Activated T-cell treated with anti-CD3 and anti-CD28 coated beads, Interleukin-2, amount 50 U/mL, for 24 hours (primary cell): Measurements from ENCODE around the gene ZBTB16.

Experiments
- DNase-seq: peaks from one replicate; pipeline ENCODE4 v3.0.0-alpha.2; 2020
- H3K27ac Mint-ChIP-seq: 2 replicates; pipeline ENCODE4 v1.8.0; 2020; ENCODE audit warnings: mild to moderate bottlenecking, mixed read lengths
- H3K27me3 Mint-ChIP-seq: 2 replicates; pipeline ENCODE4 v1.8.0; 2020; ENCODE audit warnings: mixed read lengths
- H3K36me3 Mint-ChIP-seq: 2 replicates; pipeline ENCODE4 v1.8.0; 2020; ENCODE audit warnings: low read depth, mixed read lengths
- H3K4me1 Mint-ChIP-seq: 2 replicates; pipeline ENCODE4 v1.8.0; 2020; ENCODE audit warnings: low read depth, mixed read lengths
- H3K4me3 Mint-ChIP-seq: 2 replicates; pipeline ENCODE4 v1.8.0; 2020; ENCODE audit warnings: mild to moderate bottlenecking, moderate library complexity, mixed read lengths
- H3K9me3 Mint-ChIP-seq: 2 replicates; pipeline ENCODE4 v1.8.0; 2020; ENCODE audit warnings: mixed read lengths

ZBTB16 gene

GRCh38 chr11:114079511-114080065 is 20.1 kb downstream of the ZBTB16 start:
- Mint-ChIP-seq H3K27ac (peak overlapping the region; percentile 83), H3K4me3 (no peak overlapping the region), H3K27me3 (peaks cover 3% of the 10 kb centered on the region), H3K36me3 (no peaks in the 10 kb centered on the region), H3K4me1 (peaks cover 69% of the 10 kb centered on the region), H3K9me3 (no peaks in the 10 kb centered on the region)
- no peak for DNase-seq

- H3K27me3 Mint-ChIP-seq: peaks cover 5% of the 10 kb centered on the region
- H3K36me3 Mint-ChIP-seq: no peaks in the 10 kb centered on the region
- DNase-seq: no peak
- H3K4me1 Mint-ChIP-seq: peaks cover 67% of the 10 kb centered on the region
- H3K4me3 Mint-ChIP-seq: no peak overlapping the region
- peak overlapping the region; percentile 83 for H3K27ac Mint-ChIP-seq
- no peaks in the 10 kb centered on the region for H3K9me3 Mint-ChIP-seq
These were observed 20.7 kb downstream of the ZBTB16 start for GRCh38 chr11:114080219-114080618.

DNA sequence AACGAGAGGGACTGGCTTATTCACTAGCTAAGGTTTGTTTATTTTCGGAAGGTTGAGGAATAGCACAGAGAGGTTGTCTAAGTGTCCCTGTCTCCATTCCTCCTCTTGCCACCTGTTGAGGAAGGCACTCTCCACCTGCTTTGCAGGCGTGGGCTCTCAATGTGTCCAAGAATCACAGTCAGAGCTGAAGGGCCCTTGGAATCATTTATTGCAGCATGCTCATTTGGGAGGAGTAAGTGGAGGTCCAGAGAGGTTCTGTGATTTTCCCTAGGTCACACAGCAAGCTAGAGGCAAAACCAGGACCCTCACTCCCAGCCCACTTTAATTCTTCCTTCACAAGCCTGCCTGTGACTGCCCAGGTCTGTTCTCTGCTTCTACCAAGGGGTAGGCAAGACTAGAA is 21.3 kb downstream of the ZBTB16 start:
- Mint-ChIP-seq H3K9me3 (no peaks in the 10 kb centered on the region), H3K36me3 (no peaks in the 10 kb centered on the region), H3K27ac (peak overlapping the region; percentile 72), H3K4me1 (peaks cover 66% of the 10 kb centered on the region), H3K27me3 (peaks cover 5% of the 10 kb centered on the region), H3K4me3 (no peak overlapping the region)
- DNase-seq: no peak

- Mint-ChIP-seq H3K27me3 (peaks cover 5% of the 10 kb centered on the region), H3K36me3 (no peaks in the 10 kb centered on the region), H3K27ac (peak overlapping the region; percentile 5), H3K4me1 (peaks cover 58% of the 10 kb centered on the region), H3K4me3 (no peak overlapping the region), H3K9me3 (no peaks in the 10 kb centered on the region)
- no peak for DNase-seq
These were observed 22.3 kb downstream of the ZBTB16 start for GRCh38 chr11:114081641-114082414.

DNA sequence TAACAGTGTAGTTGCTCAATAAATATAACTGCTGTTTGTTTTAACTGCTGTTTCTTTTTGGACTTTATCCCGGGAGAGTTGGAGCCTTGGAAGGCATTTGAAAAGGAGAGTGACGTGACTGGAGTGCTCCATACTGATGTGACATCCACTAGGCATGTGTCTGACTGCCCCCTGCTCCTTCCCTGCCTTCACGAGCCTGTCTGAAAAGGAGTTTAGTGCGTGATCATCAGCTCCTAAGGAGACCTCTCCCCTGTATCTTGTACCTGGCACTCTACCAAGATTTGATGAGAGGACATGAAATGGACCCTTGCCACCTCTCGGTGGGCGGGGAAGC is 22.9 kb downstream of the ZBTB16 start:
- H3K36me3 Mint-ChIP-seq: no peaks in the 10 kb centered on the region
- H3K27ac Mint-ChIP-seq: no peak overlapping the region
- no peaks in the 10 kb centered on the region for H3K9me3 Mint-ChIP-seq
- H3K4me1 Mint-ChIP-seq: peaks cover 58% of the 10 kb centered on the region
- H3K4me3 Mint-ChIP-seq: no peak overlapping the region
- H3K27me3 Mint-ChIP-seq: peaks cover 5% of the 10 kb centered on the region
- DNase-seq: no peak

DNA sequence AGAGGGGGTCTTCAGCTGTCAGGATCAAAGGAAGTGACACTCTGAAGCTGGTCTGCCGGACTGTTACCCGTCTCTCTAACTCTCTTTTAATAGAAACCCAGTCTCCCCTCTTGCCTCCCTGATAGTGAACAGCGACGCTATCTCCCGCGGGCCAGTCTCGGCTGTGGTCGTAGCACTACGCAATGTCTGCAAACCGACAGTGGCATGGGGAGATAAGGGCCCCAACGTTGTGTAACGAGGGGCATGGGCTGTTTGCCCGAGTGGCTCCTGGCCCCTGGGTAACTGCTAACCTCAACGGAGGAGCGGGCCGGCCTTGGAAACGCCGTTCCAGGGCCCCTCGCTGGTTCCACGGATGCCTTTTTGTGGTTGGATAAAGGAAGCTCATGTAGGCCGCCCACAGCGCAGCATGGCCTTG is 23.3 kb downstream of the ZBTB16 start:
- Mint-ChIP-seq H3K27ac (no peak overlapping the region), H3K9me3 (no peaks in the 10 kb centered on the region), H3K27me3 (peaks cover 5% of the 10 kb centered on the region), H3K4me3 (no peak overlapping the region), H3K4me1 (peaks cover 55% of the 10 kb centered on the region), H3K36me3 (no peaks in the 10 kb centered on the region)
- no peak for DNase-seq

DNA sequence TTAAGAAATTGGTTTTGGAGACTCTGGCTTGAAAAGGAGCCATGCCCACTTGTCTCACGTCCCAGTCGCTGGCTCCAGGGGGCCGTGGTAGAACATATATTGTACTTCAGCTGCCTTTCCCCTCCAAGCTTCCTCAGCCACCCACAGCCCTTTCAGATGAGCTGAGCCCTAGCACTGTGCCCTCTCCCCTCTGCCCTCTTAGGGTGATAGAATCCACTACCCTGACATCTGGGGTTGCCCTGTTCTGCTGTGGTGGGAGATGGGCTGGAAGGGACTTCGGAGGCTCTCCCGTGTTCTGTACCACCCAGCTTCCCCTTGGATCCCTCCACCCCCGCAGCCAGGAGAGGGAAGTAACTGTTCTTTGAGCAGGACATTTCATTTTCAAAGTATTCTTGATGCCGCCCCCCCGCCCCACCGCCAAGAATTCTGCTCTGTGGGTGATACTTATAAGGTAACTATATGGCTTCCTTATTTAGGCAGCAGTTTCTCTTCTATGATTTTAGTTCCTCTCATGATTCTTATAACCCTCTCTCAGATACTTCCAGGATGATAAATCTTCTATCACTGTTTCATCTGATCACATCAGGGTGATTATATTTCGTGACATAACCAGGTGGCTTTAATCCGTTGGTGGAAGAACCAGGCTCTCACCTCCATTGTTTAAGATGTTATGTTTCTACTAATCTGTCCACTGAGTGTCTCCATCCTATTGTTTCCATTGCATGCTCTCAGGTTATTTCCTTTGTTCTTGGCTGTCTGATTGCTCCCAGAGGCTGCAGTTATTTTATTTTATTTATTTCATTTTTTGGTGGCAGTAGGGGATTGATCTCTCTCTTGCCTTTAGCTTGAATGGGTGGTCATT is 24.1 kb downstream of the ZBTB16 start:
- Mint-ChIP-seq H3K9me3 (no peaks in the 10 kb centered on the region), H3K27me3 (peaks cover 5% of the 10 kb centered on the region), H3K4me1 (peaks cover 46% of the 10 kb centered on the region), H3K27ac (no peak overlapping the region), H3K36me3 (no peaks in the 10 kb centered on the region), H3K4me3 (no peak overlapping the region)
- no peak for DNase-seq

- no peaks in the 10 kb centered on the region for H3K9me3 Mint-ChIP-seq
- H3K4me3 Mint-ChIP-seq: no peak overlapping the region
- H3K4me1 Mint-ChIP-seq: peaks cover 45% of the 10 kb centered on the region
- peaks cover 5% of the 10 kb centered on the region for H3K27me3 Mint-ChIP-seq
- no peak for DNase-seq
- H3K27ac Mint-ChIP-seq: no peak overlapping the region
- no peaks in the 10 kb centered on the region for H3K36me3 Mint-ChIP-seq
These were observed 24.9 kb downstream of the ZBTB16 start for GRCh38 chr11:114084414-114084813.

DNA sequence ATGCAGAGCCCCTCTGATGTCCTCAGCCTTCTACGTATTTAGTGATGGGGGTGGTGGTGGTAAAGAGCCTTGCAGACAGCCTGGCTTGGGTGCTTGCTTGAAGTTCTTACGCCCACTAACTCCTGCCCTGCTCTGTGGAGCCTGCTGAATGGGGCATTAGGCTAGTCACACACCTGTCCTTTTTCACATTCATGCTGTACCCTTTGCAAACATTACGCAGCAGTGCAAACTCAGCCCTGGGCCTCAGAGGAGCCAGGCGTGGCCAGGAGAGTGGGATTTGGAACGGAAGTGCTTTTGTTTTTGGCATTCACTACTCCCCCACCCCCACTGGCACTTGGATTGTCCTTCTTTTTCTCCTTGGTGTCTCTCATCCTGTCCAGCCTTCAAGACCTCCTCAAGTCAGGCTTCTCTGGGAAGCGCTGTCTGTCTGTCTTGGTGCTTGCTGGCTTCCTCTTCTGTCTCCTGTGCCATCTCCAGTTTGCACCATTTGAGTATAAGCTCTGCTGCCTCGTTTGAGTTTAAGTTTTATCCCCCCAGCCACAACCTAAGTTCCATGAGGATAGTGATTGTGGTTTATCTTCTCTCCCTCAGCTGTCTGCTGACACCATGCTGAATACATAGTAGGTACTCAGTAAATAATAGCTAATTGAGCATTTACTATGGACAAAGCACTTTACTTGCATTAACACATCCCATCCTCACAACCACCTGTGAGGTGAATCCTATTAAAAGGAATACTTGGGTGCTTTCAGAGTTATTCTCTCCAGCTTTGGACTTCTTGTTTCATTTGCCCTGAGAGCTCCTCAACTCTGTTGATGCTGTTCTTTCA is 26.7 kb downstream of the ZBTB16 start:
- no peaks in the 10 kb centered on the region for H3K36me3 Mint-ChIP-seq
- peaks cover 29% of the 10 kb centered on the region for H3K4me1 Mint-ChIP-seq
- peaks cover 5% of the 10 kb centered on the region for H3K27me3 Mint-ChIP-seq
- no peak overlapping the region for H3K27ac Mint-ChIP-seq
- DNase-seq: peak; percentile 15
- no peaks in the 10 kb centered on the region for H3K9me3 Mint-ChIP-seq
- H3K4me3 Mint-ChIP-seq: no peak overlapping the region

DNA sequence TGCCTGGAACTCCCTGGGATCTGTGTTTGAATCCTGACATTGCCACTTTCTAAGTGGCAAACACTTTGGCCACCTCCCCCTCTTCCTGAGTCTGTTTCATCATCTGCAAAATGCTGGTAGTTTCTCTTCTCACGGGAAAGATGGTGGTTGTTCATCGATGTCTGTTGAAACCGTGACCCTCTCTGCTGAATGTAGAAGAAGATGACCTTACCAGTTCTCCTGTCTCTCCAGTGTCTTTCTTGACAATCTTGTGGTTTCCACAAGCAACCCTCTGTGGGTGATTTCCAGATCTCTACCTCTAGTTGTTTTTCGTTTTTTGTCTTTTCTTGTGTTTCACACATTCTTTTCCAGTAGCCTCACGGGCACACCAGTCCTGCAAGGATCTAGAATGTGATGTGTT is 27.5 kb downstream of the ZBTB16 start:
- no peaks in the 10 kb centered on the region for H3K9me3 Mint-ChIP-seq
- DNase-seq: peak; percentile 14
- peaks cover 5% of the 10 kb centered on the region for H3K27me3 Mint-ChIP-seq
- peak overlapping the region; percentile 57 for H3K27ac Mint-ChIP-seq
- H3K4me3 Mint-ChIP-seq: no peak overlapping the region
- H3K36me3 Mint-ChIP-seq: no peaks in the 10 kb centered on the region
- peaks cover 24% of the 10 kb centered on the region for H3K4me1 Mint-ChIP-seq

- Mint-ChIP-seq H3K36me3 (no peaks in the 10 kb centered on the region), H3K4me3 (no peak overlapping the region), H3K27me3 (peaks cover 5% of the 10 kb centered on the region), H3K27ac (no peak overlapping the region), H3K9me3 (no peaks in the 10 kb centered on the region), H3K4me1 (peaks cover 23% of the 10 kb centered on the region)
- DNase-seq: peak; percentile 19
These were observed 28.7 kb downstream of the ZBTB16 start for GRCh38 chr11:114088216-114088615.

DNA sequence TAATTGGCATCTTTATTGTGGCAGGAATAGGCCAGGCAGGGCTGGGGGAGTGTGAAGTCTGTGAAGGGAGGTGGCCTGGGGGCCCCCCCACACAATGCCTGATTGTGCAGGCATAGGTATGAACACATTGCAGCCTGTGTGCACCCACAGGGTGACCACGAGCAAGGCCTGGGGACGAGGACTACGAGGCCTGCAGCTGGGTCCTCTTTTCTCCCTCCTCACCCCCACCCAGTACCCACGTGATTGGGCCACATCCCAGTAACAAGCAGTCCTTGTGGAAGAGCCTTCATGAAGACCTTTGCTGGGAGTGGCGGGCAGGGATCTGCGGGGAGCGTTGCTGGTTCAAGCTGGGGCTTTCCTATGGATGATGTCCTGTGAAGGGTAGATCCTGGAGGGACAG is 29.3 kb downstream of the ZBTB16 start:
- Mint-ChIP-seq H3K36me3 (no peaks in the 10 kb centered on the region), H3K4me1 (peaks cover 19% of the 10 kb centered on the region), H3K27me3 (peaks cover 3% of the 10 kb centered on the region), H3K9me3 (no peaks in the 10 kb centered on the region), H3K4me3 (no peak overlapping the region), H3K27ac (no peak overlapping the region)
- DNase-seq: peak; percentile 13

DNA sequence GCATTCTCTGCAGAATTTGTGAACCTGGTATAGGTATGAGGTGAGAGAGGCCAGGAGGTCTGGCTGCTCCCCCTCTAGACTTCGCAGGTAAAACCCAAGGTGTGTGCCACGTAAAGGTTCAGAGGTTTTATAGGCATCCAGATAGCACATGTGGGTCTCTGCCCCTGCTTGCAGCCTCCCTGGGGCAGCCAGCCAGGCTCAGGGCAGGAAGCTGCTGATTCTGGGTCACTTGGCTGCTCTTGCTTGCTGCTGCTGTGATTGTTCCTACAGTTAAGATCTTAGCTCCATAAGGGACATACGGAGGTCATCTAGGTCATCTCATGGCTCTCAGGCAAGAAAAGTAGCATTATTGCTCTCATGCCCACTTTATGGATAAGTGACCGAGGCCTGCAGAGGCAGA is 30.2 kb downstream of the ZBTB16 start:
- peaks cover 2% of the 10 kb centered on the region for H3K27me3 Mint-ChIP-seq
- no peaks in the 10 kb centered on the region for H3K9me3 Mint-ChIP-seq
- H3K36me3 Mint-ChIP-seq: no peaks in the 10 kb centered on the region
- H3K27ac Mint-ChIP-seq: no peak overlapping the region
- DNase-seq: no peak
- peaks cover 12% of the 10 kb centered on the region for H3K4me1 Mint-ChIP-seq
- H3K4me3 Mint-ChIP-seq: no peak overlapping the region

DNA sequence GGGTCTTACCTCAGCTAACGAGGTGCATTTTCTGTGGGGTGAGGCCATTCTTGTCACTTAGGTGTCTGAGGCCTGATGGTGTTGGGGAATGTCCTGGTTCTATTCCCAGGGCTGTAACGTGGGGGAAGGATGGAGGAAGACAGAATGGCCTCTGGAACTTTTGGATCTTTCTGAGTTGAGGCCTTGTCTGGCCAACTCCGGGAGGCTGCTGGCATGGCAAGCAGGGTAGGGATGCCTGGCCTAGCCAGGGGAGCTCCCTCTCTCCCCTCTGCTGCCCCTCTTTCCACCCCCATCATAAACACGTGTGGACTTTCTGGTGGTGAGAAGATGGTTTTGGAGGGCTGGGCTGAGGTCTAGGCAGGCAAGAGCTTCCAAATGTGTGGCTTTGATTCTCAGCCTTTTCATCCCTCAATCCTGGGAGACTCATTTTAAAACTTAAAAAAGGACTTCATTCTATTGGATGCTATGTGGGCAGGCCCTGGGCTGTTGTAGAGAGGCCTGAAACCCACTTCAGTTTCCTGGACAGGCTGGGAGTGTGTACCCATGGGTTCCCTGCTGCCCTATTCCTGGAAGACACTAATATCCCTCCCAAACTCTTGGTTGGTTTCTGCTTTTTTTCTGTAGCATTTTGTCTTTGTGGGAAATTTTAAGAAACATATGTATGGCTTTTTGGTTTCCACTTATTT is 30.9 kb downstream of the ZBTB16 start:
- DNase-seq: peak; percentile 6
- no peak overlapping the region for H3K4me3 Mint-ChIP-seq
- H3K27ac Mint-ChIP-seq: no peak overlapping the region
- H3K9me3 Mint-ChIP-seq: no peaks in the 10 kb centered on the region
- no peaks in the 10 kb centered on the region for H3K36me3 Mint-ChIP-seq
- no peaks in the 10 kb centered on the region for H3K27me3 Mint-ChIP-seq
- H3K4me1 Mint-ChIP-seq: peaks cover 9% of the 10 kb centered on the region
